Measurements from ENCODE around the gene LMO7. TPM values are rescaled to one million over a fixed set of nuclear protein-coding genes. Genes with fewer than 3 reads are reported as not detected.

Gene LMO7
- total and polyA plus RNA-seq, 2 of the 4 experiments (the other 2 are of a cell fraction): 266 to 367 TPM

- intact Hi-C loops (cut with micrococcal nuclease) (loop anchor here (5.0 kb wide), 2 partner anchors 130 to 405 kb away; no protein-coding TSS in a partner anchor), in situ Hi-C loops (cut with MboI; ENCODE audit: low sequenced_read_pairs) (no loop called here), dilution Hi-C loops (cut with HindIII; ENCODE audit: low sequenced_read_pairs, unreplicated experiment) (no loop called here)
- H3K4ac ChIP-seq (ENCODE audit: low read depth, low read length): no peak overlapping the region
- no peak overlapping the region for H3K4me2 ChIP-seq (ENCODE audit: low read depth, low read length)
- H2BK15ac ChIP-seq (ENCODE audit: low read depth, low read length): no peak overlapping the region
- DNase-seq (no peak), ATAC-seq (ENCODE audit: low read depth) (no peak)
- no peak overlapping the region for H2AK5ac ChIP-seq (ENCODE audit: low read depth, low read length)
- H3K79me1 ChIP-seq (ENCODE audit: low read depth in 1 of 2, low read length in 2 of 2): no peaks in the 10 kb centered on the region
- no peak overlapping the region for H3K23ac ChIP-seq (ENCODE audit: low read depth, low read length)
- no TSS peak for BruUV-seq (replicated peaks)
- peaks cover 4% of the 10 kb centered on the region for H3K4me1 ChIP-seq (ENCODE audit: control insufficient read depth, insufficient read depth, low read length)
- H3K56ac ChIP-seq (ENCODE audit: extremely low read depth, insufficient read depth, low read length): no peak overlapping the region
- no peak overlapping the region for H3K9ac ChIP-seq (ENCODE audit: low read depth, low read length)
- no peak overlapping the region for H4K91ac ChIP-seq (ENCODE audit: insufficient read depth, low read depth, low read length)
- H3K27me3 ChIP-seq (ENCODE audit: control insufficient read depth, insufficient read depth, low read length): peaks cover 14% of the 10 kb centered on the region
- no peak overlapping the region for H4K8ac ChIP-seq (ENCODE audit: low read depth in 2 of 2, low read length in 2 of 2)
- H2BK20ac ChIP-seq (ENCODE audit: low read depth, low read length): no peak overlapping the region
- no peak overlapping the region for H2BK120ac ChIP-seq (ENCODE audit: low read depth, low read length)
- no peaks in the 10 kb centered on the region for H3K9me3 ChIP-seq (ENCODE audit: control insufficient read depth, insufficient read depth, low read length)
- H4K20me1 ChIP-seq (ENCODE audit: insufficient read depth, low read length): no peaks in the 10 kb centered on the region
- WGBS, 2 experiments (ENCODE audit: extremely low coverage in 2 of 2, insufficient read length in 1 of 2): no CpG with 5 or more reads among the region's 1 CpG
- peak overlapping the region; percentile 20 for H3K18ac ChIP-seq (ENCODE audit: low read depth, low read length)
- no peaks in the 10 kb centered on the region; the same call in 1 of the 2 replicates for H3K9me1 ChIP-seq (ENCODE audit: insufficient read depth, low read length)
- H2BK5ac ChIP-seq (ENCODE audit: low read depth, low read length, poor library complexity, severe bottlenecking): no peak overlapping the region
- H3K36me3 ChIP-seq (ENCODE audit: control insufficient read depth, insufficient read depth, low read length): no peaks in the 10 kb centered on the region
- H3K27ac ChIP-seq (ENCODE audit: insufficient read depth, low read length): no peak overlapping the region
- ChIA-PET POLR2A (ENCODE audit: unreplicated experiment) (no interaction called here), CTCF (interaction anchor here (0.5 to 1.8 kb wide), 2 partner anchors 592 to 1835 kb away, joined by 3 to 4 read pairs; no protein-coding TSS in a partner anchor)
- H3K4me3 ChIP-seq (ENCODE audit: insufficient read depth, low read depth, low read length): no peak overlapping the region
- no peak overlapping the region; the same call in 1 of the 2 replicates for H4K5ac ChIP-seq (ENCODE audit: low read depth, low read length)
- no peak overlapping the region for H2AK9ac ChIP-seq (replicated peaks; ENCODE audit: low read depth, low read length, poor library complexity)
- TF ChIP-seq CHD1 (IDR thresholded peaks at IDR 0.05; ENCODE audit: low read depth, low read length): no peak
- TF ChIP-seq RCOR1 (IDR thresholded peaks at IDR 0.05; ENCODE audit: insufficient replicate concordance, low read length): no peak
- no peak overlapping the region for H3K14ac ChIP-seq (replicated peaks; ENCODE audit: low read depth, low read length)
- no peak overlapping the region for H2AFZ ChIP-seq (replicated peaks; ENCODE audit: low read length, poor library complexity)
Measured at GRCh38 chr13:75882261-75882660, 246.1 kb downstream of the LMO7 start.
